Neural progenitor cell (in vitro differentiated cells): ENCODE measurements around the gene PFDN1.

Source experiments
- CTCF ChIP-seq: fragments of 200-600 bp; sonication (generic); IDR thresholded peaks from 2 replicates; pipeline ENCODE4 v1.5.1; 2017; ENCODE audit warnings: antibody characterized with exemption, mild to moderate bottlenecking
- EZH2 ChIP-seq: fragments of 200-600 bp; sonication (generic); IDR thresholded peaks from 2 replicates; pipeline ENCODE4 v1.6.1; 2017; ENCODE audit warnings: antibody characterized with exemption, mild to moderate bottlenecking, moderate library complexity

- TF ChIP-seq EZH2 (no peak), CTCF (no peak)
These were observed 39.4 kb upstream of the PFDN1 start for GRCh38 chr5:140342287-140342686.
